HG02840 (cell line): ENCODE measurements around the gene PPL.
"Not testable (repeated sequence)": the region's sequence is repeated elsewhere in the genome, so short reads cannot be mapped to it uniquely, and the experiment has no call there.

ENCODE experiments used
- ATAC-seq: cut with Tn5 transposase; IDR thresholded peaks from one replicate; pipeline ENCODE4 v1.9.1; 2021; ENCODE audit warnings: mild to moderate bottlenecking, moderate library complexity, moderate number of reproducible peaks; ENCODE audit not compliant: unreplicated experiment, low FRiP score

Gene PPL

DNA sequence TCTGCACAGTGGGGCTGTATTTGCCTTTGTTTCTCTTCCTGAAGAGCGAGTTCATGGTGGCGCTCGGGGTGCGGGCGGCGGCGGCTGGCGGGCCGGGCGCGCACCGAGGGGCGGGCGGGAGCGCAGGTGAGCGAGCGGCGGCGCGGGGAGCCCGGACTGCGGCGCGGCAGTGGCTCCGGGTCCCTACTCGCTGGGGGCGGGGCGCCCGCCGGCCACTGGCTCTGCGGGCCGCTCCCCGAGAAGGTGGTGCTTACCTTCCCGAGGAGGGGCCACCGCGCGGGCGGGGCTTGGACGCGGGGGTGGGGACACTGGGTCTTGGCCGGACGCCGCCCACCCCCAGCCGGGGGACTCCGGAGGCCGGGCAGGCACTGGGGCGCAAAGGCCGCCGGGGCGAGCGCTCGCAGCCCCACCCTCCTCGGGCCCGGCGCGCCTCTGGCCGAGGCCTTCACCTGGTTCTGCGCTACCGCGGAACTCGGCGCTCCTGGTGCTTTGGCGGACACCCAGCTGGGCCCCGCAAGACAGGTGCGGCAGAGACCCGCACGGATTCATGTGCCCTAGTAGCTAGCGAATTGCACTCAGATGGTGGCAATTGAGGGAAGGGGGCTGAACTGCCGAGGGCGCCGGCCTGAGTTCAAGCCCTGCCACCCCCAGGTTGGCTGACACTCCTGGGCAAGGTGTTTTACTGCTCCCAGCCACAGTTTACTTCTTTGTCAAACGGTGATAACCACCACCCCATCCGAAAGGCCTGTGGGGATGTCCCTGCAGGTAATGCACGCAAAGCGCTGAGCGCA, at the start of gene PPL:
PPL (minus strand) TSS at position 158 of the 791 bp plus-strand sequence; CDS start at position 55, 103 bp downstream.
- ATAC-seq, result no peak

- no peak for ATAC-seq
These were observed 47.4 kb upstream of the PPL start for GRCh38 chr16:4984174-4984990.

GRCh38 chr16:4982056-4982867, 45.3 kb upstream of the PPL start:
- ATAC-seq, result no peak

- no peak for ATAC-seq
These were observed 44.5 kb upstream of the PPL start for GRCh38 chr16:4981473-4981872.

DNA sequence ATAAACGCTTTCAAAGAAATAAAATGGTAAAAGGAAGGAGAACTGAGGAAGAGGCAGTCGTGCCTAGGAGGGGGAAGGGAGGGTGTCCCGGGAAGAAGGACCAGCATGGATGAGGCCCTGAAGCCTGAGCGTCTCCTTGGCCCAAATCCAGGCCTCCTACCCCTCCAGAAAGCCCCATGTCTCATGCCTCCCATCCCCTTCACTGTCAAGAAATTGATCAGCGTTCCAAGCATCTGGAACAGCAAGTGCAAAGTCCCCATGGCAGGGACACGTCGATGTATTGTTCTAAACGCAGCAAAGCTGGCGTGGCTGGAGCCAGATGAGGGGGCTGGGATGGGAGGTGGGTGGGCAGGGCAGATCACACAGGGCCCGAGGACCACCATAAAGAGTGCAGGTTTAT, 43.7 kb upstream of the PPL start:
- ATAC-seq, result no peak

- no peak for ATAC-seq
These were observed 43.0 kb upstream of the PPL start for GRCh38 chr16:4979736-4980660.

GRCh38 chr16:4979164-4979563, 42.2 kb upstream of the PPL start:
- no peak for ATAC-seq

DNA sequence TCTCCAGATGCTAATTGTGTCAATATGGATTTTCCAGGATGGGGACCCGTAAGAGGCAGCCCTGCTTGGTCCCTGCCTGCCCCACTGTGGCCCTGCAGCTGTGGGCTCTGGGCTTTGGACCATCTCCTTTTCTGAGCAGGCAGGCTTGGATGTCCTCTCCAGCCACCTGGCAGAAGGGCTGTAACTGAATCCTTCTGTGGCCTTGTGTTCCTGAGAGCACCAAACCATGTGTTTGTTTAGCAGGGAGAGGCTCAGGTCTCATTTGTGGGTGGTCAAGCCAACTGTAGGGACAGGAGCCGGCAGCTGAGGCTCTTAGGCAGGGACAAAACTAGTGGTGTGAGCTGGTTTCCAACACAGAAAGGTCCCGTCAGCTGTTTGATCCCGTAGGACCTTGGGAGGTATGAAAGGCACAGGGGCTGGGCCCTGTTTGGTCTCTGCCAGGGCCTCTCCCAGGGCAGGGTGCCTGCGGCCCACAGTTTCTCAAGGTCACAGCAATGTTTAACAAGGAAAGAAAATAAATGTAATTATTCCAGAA, 39.7 kb upstream of the PPL start:
- ATAC-seq, result no peak

GRCh38 chr16:4976079-4976478, 39.1 kb upstream of the PPL start:
- ATAC-seq, result no peak

GRCh38 chr16:4972938-4973587, 36.1 kb upstream of the PPL start:
- no peak for ATAC-seq

DNA sequence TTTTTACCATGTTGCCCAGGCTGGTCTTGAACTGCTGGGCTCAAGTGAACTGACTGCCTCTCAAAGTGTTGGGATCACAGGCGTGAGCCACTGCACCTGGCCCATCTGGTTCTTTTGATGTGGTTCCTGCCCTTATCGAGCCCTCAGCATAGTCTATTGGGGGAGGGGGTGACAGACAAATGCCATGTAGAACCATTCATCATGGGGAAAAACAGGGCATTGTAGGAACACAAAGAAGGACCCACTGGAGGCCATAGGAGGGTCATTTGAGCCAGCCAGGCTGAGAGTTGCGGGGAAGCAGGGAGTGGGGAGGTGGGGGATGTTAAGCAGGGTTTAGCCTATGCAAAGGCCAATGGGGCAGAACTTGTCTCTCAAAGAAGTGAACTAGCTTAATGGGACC, 33.1 kb upstream of the PPL start:
- ATAC-seq, result no peak

DNA sequence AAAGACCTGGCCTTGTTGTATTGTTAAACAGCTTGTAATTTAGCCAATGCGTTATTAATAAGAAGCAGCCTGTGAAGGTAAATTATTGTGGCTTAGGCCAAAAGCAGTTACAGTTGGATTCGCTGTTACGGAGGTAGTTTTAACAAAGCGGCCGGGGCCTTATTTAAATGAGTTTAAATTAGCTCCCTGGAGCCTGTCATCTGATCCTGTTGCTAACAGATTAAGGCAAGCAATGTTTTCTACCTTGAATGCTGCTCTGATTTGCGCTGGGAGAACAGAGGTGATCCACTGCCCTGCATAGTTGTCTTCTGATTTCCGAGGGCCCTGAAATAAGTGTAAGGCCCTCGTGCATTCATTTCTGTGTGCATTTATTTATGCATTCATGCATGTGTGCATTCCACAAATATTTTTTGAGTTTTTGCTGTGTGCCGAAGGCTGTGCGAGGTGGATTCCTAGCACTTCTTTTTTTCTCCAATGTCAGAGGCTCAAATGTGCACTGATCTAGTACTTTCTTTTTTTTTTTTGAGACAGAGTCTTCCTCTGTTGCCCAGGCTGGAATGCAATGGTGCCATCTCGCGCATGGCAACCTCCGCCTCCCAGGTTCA, 32.0 kb upstream of the PPL start:
- ATAC-seq, result no peak

GRCh38 chr16:4968278-4968677, 31.3 kb upstream of the PPL start:
- ATAC-seq, result not testable (repeated sequence)

DNA sequence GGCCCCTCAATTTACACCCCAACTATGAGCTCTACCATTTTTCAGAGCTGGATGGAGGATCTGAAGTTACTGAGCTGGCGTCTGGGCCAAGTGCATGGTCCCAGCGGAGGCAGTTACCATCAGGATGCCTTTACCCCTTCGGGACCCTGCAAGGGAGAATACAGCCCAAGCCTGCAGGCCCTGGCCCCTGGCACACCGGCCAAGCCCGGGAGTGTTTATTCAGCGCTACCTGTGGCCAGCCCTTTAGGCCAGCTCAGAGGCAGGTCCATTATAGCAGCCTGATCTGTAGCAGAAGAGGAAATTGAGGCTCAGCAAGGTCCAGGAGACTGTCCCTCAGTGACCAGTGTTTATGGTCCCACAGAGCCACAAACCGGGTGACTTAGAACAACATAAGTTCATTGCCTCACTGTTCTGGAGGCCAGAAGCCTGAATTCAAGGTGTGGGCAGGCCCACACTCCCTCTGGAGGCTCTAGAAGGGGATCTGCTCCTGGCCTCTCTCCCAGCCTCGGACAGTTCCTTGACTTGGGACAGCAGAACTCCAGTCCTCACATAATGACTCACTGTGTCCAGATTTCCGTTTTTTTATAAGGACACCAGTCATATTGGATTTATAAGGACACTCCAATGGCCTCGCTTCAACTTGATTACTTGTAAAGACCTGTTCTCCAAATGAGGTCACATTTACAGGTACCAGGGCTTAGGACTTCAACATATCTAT, 29.9 kb upstream of the PPL start:
- ATAC-seq, result no peak

GRCh38 chr16:4963527-4963926, 26.6 kb upstream of the PPL start:
- not testable (repeated sequence) for ATAC-seq

DNA sequence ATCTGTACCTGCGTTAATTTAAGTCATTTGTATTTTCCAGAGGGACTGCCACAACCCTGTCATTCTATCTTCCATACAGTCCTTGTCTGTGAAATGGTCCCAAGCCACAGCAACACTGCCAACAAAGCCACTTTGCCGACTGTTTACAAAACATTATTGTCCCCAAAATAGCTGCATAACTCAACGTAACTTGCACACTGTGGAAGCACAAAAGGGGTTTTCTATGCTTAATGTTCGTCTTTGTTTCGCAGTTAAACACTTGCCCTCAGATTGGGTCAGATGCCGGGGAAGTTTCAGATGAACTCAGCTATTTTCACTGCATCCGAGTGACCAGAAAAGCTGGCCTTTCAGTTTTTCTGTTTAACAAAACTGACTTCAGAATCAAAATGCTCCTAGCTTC, 25.8 kb upstream of the PPL start:
- ATAC-seq, result no peak

DNA sequence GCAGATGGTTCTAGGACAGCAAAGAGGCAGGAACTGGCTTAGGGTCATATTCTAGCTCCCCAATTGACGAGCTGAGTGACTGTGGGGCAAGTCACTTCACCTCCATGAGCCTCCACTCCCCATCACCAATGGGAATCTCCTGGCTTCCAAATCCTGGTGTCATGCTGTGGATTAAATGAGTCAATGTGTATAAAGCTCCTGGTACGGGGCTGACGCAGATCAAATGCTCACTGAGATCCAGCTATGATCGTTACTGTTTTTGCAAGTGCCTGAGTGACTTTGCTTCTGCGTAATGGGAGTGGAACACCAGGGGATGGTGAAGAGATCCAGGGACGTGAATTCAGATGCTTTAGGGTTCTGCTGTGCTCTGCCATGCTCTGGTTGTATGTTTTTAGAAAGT, 23.6 kb upstream of the PPL start:
- no peak for ATAC-seq
